ENCODE data around the gene HM13.

DNA sequence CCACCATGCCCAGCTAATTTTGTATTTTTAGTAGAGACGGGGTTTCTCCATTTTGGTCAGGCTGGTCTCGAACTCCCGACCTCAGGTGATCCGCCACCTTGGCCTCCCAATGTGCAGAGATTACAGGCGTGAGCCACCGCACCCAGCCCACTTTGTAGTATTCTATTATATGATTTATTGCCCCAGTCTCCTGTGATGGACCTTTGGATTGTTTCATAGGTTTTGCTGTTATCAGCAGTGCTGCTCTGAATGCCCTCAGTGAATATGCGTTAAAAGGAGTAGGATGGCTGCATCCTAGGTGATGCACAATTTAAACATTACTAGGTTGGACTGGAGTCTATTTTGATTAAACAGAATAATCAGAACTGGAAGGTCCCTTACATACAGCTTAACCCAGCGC is 101.2 kb downstream of the HM13 start:
- TF ChIP-seq, protein P1, sequence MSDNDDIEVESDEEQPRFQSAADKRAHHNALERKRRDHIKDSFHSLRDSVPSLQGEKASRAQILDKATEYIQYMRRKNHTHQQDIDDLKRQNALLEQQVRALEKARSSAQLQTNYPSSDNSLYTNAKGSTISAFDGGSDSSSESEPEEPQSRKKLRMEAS (IDR thresholded peaks at IDR 0.05; ENCODE audit: insufficient read depth, insufficient read length) = no peak
- TF ChIP-seq, protein P2, sequence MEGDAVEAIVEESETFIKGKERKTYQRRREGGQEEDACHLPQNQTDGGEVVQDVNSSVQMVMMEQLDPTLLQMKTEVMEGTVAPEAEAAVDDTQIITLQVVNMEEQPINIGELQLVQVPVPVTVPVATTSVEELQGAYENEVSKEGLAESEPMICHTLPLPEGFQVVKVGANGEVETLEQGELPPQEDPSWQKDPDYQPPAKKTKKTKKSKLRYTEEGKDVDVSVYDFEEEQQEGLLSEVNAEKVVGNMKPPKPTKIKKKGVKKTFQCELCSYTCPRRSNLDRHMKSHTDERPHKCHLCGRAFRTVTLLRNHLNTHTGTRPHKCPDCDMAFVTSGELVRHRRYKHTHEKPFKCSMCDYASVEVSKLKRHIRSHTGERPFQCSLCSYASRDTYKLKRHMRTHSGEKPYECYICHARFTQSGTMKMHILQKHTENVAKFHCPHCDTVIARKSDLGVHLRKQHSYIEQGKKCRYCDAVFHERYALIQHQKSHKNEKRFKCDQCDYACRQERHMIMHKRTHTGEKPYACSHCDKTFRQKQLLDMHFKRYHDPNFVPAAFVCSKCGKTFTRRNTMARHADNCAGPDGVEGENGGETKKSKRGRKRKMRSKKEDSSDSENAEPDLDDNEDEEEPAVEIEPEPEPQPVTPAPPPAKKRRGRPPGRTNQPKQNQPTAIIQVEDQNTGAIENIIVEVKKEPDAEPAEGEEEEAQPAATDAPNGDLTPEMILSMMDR (IDR thresholded peaks at IDR 0.05; ENCODE audit: extremely low read depth in 1 of 2, insufficient read depth in 1 of 2, low read depth in 1 of 2, low read length in 2 of 2) = no peak
- TF ChIP-seq EZH2 (IDR thresholded peaks at IDR 0.05; ENCODE audit: borderline replicate concordance, low read depth, low read length, severe bottlenecking) = no peak
- no peak for TF ChIP-seq POLR2A (IDR thresholded peaks at IDR 0.05; ENCODE audit: low read depth, low read length)
- TF ChIP-seq MYC (IDR thresholded peaks at IDR 0.05; ENCODE audit: low read depth, low read length) = no peak
- TF ChIP-seq POLR2AphosphoS5 (IDR thresholded peaks at IDR 0.05; ENCODE audit: insufficient read depth, low read depth, low read length) = no peak

Measured in endothelial cell of umbilical vein (primary cell).